ENCODE measurements around the gene GPC1.

DNA sequence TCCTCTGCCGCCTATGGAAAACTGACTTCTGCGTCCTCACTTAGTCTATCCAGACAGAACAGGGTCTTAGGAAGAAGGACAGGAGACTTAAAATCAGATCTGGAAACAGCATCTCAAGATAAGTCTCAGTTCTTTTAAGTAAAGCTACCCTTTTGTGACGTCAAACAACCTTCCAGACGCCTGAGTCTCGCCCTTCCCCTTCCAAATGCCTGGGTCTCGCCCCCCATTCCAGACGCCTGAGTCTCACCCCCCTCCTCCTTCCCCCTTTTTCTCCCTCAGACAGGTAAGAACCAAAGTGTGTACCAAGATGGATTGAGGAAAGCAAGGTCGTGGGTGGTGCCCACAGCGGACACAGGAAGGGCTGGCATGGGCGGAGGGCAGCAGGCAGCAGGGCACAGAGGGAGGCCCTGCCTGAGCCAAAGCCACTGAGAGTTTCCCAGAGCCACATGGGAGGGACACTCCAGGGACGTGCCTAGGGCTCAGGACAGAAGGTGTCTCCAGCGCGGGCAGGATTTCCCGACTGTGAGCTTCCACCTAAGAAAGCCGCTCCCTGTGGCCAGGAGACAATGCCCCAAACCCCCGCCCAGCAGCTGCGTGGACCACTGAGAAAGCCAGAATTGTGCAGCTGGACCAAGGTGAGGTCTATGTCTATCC lies 71.1 kb downstream of the GPC1 start:
- TF ChIP-seq RELA (IDR thresholded peaks at IDR 0.05; ENCODE audit: borderline replicate concordance, partially characterized antibody) (no peak), CBX3 (IDR thresholded peaks at IDR 0.05; ENCODE audit: borderline replicate concordance, low read depth) (no peak), PKNOX1 (IDR thresholded peaks at IDR 0.05) (no peak), SIN3A (IDR thresholded peaks at IDR 0.05; ENCODE audit: low read depth, low read length) (no peak), ZBED1 (IDR thresholded peaks at IDR 0.05; ENCODE audit: borderline replicate concordance) (no peak), TAF1 (IDR thresholded peaks at IDR 0.05; ENCODE audit: borderline replicate concordance, low read depth, low read length) (no peak), ZNF24 (IDR thresholded peaks at IDR 0.05) (no peak), STAT1 (conservative IDR thresholded peaks at IDR 0.05) (no peak), PML (IDR thresholded peaks at IDR 0.05; ENCODE audit: low read length) (no peak)
- TF ChIP-seq, protein P1, sequence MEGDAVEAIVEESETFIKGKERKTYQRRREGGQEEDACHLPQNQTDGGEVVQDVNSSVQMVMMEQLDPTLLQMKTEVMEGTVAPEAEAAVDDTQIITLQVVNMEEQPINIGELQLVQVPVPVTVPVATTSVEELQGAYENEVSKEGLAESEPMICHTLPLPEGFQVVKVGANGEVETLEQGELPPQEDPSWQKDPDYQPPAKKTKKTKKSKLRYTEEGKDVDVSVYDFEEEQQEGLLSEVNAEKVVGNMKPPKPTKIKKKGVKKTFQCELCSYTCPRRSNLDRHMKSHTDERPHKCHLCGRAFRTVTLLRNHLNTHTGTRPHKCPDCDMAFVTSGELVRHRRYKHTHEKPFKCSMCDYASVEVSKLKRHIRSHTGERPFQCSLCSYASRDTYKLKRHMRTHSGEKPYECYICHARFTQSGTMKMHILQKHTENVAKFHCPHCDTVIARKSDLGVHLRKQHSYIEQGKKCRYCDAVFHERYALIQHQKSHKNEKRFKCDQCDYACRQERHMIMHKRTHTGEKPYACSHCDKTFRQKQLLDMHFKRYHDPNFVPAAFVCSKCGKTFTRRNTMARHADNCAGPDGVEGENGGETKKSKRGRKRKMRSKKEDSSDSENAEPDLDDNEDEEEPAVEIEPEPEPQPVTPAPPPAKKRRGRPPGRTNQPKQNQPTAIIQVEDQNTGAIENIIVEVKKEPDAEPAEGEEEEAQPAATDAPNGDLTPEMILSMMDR (IDR thresholded peaks at IDR 0.05 in 2 of 3, conservative IDR thresholded peaks at IDR 0.05 in 1 of 3; ENCODE audit: control insufficient read depth in 2 of 3, extremely low read depth in 1 of 3, insufficient read depth in 1 of 3, low read depth in 3 of 3, low read length in 3 of 3), result no peak
- TF ChIP-seq, protein P2, sequence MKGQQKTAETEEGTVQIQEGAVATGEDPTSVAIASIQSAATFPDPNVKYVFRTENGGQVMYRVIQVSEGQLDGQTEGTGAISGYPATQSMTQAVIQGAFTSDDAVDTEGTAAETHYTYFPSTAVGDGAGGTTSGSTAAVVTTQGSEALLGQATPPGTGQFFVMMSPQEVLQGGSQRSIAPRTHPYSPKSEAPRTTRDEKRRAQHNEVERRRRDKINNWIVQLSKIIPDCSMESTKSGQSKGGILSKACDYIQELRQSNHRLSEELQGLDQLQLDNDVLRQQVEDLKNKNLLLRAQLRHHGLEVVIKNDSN (IDR thresholded peaks at IDR 0.05; ENCODE audit: borderline replicate concordance, extremely low read length, insufficient read depth, low read depth, low read length), result no peak
- TF ChIP-seq, protein P3, sequence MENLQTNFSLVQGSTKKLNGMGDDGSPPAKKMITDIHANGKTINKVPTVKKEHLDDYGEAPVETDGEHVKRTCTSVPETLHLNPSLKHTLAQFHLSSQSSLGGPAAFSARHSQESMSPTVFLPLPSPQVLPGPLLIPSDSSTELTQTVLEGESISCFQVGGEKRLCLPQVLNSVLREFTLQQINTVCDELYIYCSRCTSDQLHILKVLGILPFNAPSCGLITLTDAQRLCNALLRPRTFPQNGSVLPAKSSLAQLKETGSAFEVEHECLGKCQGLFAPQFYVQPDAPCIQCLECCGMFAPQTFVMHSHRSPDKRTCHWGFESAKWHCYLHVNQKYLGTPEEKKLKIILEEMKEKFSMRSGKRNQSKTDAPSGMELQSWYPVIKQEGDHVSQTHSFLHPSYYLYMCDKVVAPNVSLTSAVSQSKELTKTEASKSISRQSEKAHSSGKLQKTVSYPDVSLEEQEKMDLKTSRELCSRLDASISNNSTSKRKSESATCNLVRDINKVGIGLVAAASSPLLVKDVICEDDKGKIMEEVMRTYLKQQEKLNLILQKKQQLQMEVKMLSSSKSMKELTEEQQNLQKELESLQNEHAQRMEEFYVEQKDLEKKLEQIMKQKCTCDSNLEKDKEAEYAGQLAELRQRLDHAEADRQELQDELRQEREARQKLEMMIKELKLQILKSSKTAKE (IDR thresholded peaks at IDR 0.05; ENCODE audit: low read depth, poor library complexity, severe bottlenecking), result no peak
